Neural progenitor cell (in vitro differentiated cells): ENCODE measurements around the gene TLCD1. TPM values are rescaled to one million over a fixed set of nuclear protein-coding genes. Genes with fewer than 3 reads are reported as not detected.
A peak's percentile ranks its signal among the peaks of the same experiment; 100 is the strongest.

Source experiments
- DNase-seq: peaks from one replicate; pipeline ENCODE4 v3.0.0-alpha.2; 2016; ENCODE audit warnings: low spot score
- H2AFZ ChIP-seq: fragments of 200-600 bp; sonication (generic); replicated peaks from 2 replicates; pipeline ENCODE4 v1.6.1; 2016; ENCODE audit warnings: antibody characterized with exemption
- H3F3A ChIP-seq: fragments of 200-600 bp; sonication (generic); 2 replicates; pipeline ENCODE4 v1.6.1; 2016; ENCODE audit warnings: antibody characterized with exemption, low read depth
- H3K27ac ChIP-seq: fragments of 200-600 bp; sonication (generic); 2 replicates; pipeline ENCODE4 v1.5.1; 2016; ENCODE audit warnings: mild to moderate bottlenecking
- H3K27me3 ChIP-seq: fragments of 200-600 bp; sonication (generic); 2 replicates; pipeline ENCODE4 v1.6.1; 2016; ENCODE audit warnings: mild to moderate bottlenecking, moderate library complexity
- H3K36me3 ChIP-seq: fragments of 200-600 bp; sonication (generic); 2 replicates; pipeline ENCODE4 v1.5.1; 2016
- H3K4me1 ChIP-seq: fragments of 200-600 bp; sonication (generic); 2 replicates; pipeline ENCODE4 v1.6.1; 2016; ENCODE audit warnings: mixed run types
- H3K4me2 ChIP-seq: fragments of 200-600 bp; sonication (generic); 2 replicates; pipeline ENCODE4 v1.6.1; 2016
- H3K4me3 ChIP-seq: fragments of 200-600 bp; sonication (generic); 2 replicates; pipeline ENCODE4 v1.5.1; 2016
- H3K79me2 ChIP-seq: fragments of 200-600 bp; sonication (generic); 2 replicates; pipeline ENCODE4 v1.6.1; 2016; ENCODE audit warnings: low read depth
- H3K9ac ChIP-seq: fragments of 200-600 bp; sonication (generic); 2 replicates; pipeline ENCODE4 v1.6.1; 2016
- H3K9me3 ChIP-seq: fragments of 200-600 bp; sonication (generic); 2 replicates; pipeline ENCODE4 v1.5.1; 2016; ENCODE audit warnings: low read depth
- H4K20me1 ChIP-seq: fragments of 200-600 bp; sonication (generic); 2 replicates; pipeline ENCODE4 v1.6.1; 2016; ENCODE audit warnings: low read depth
- H3K27ac Mint-ChIP-seq: 3 replicates; pipeline ENCODE4 v1.8.0; 2021; ENCODE audit warnings: mixed read lengths
- H3K27me3 Mint-ChIP-seq: 2 replicates; pipeline ENCODE4 v1.8.0; 2022; ENCODE audit warnings: low read depth, mild to moderate bottlenecking, inconsistent platforms, moderate library complexity, mixed read lengths; ENCODE audit not compliant: insufficient read depth
- H3K36me3 Mint-ChIP-seq: 3 replicates; pipeline ENCODE4 v1.8.0; 2021; ENCODE audit warnings: mixed read lengths
- H3K4me1 Mint-ChIP-seq: 3 replicates; pipeline ENCODE4 v1.8.0; 2021; ENCODE audit warnings: mixed read lengths
- H3K4me3 Mint-ChIP-seq: 3 replicates; pipeline ENCODE4 v1.8.0; 2021; ENCODE audit warnings: mild to moderate bottlenecking, moderate library complexity, mixed read lengths
- H3K9me3 Mint-ChIP-seq: 3 replicates; pipeline ENCODE4 v1.8.0; 2020; ENCODE audit warnings: mixed read lengths
- EZH2 ChIP-seq: fragments of 200-600 bp; sonication (generic); IDR thresholded peaks from 2 replicates; pipeline ENCODE4 v1.6.1; 2017; ENCODE audit warnings: antibody characterized with exemption, mild to moderate bottlenecking, moderate library complexity
- EZH2phosphoT487 ChIP-seq: fragments of 200-600 bp; sonication (generic); IDR thresholded peaks from 2 replicates; pipeline ENCODE4 v1.6.1; 2017; ENCODE audit warnings: antibody characterized with exemption
- total RNA-seq: library from RNA; depleted of rRNA; stranded (reverse); fragments of >200 nt; gene quantifications from 2 replicates; pipeline ENCODE4 v1.2.3, GENCODE V29; 2015; ENCODE audit warnings: low replicate concordance
- TF ChIP-seq, protein P1 (sequence below): fragments of 200-600 bp; sonication (generic); IDR thresholded peaks from 2 replicates; pipeline ENCODE4 v1.5.1; 2017; ENCODE audit warnings: antibody characterized with exemption, mild to moderate bottlenecking

The TLCD1 gene
- total RNA-seq, 1 donor from 2014 or later: 13.4 TPM

DNA sequence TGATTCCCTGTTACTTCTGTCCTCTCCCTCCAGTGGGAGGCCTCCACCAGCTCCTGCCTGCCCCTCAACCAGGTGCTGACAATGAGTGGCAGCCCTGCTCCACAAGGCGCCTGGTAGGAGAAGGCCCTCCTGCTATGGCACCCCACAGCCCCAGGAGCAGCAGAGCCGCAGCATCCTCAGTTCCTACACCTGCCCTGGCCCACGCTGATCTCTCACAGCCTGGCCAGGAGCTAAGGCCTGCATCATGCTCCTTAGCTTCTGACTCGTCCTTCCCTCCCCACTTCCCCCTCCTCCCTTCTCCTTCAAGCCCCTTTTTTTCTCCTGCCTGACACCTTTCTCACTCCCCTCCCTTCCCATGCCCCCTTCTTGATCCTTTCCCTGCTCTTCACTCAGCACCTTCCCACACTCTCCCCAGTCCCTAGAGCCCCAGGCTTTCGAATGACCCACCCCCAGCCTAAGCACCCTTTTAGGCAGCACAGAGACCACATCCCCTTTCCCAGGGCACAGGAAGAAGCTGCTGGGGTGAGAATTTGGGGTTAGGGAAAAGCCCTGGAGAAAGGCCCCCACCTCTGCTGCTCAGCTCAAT is 20.9 kb downstream of the TLCD1 start:
- DNase-seq: no peak
- Histone ChIP-seq H3K4me2 (no peak overlapping the region), H3K4me3 (no peak overlapping the region), H4K20me1 (peaks cover 40% of the 10 kb centered on the region), H3K79me2 (peaks cover 18% of the 10 kb centered on the region), H3K9me3 (no peaks in the 10 kb centered on the region), H3F3A (peaks cover 37% of the 10 kb centered on the region), H3K36me3 (no peaks in the 10 kb centered on the region), H2AFZ (no peak overlapping the region), H3K27me3 (no peaks in the 10 kb centered on the region), H3K27ac (peak overlapping the region; percentile 63), H3K4me1 (peaks cover 20% of the 10 kb centered on the region), H3K9ac (peak overlapping the region; percentile 37)
- H3K9me3 Mint-ChIP-seq: no peaks in the 10 kb centered on the region
- peaks cover 13% of the 10 kb centered on the region for H3K27me3 Mint-ChIP-seq
- H3K27ac Mint-ChIP-seq: peak overlapping the region; percentile 78
- peaks cover 16% of the 10 kb centered on the region for H3K36me3 Mint-ChIP-seq
- H3K4me3 Mint-ChIP-seq: no peak overlapping the region
- TF ChIP-seq EZH2phosphoT487 (no peak), EZH2 (no peak)
- TF ChIP-seq, protein P1, sequence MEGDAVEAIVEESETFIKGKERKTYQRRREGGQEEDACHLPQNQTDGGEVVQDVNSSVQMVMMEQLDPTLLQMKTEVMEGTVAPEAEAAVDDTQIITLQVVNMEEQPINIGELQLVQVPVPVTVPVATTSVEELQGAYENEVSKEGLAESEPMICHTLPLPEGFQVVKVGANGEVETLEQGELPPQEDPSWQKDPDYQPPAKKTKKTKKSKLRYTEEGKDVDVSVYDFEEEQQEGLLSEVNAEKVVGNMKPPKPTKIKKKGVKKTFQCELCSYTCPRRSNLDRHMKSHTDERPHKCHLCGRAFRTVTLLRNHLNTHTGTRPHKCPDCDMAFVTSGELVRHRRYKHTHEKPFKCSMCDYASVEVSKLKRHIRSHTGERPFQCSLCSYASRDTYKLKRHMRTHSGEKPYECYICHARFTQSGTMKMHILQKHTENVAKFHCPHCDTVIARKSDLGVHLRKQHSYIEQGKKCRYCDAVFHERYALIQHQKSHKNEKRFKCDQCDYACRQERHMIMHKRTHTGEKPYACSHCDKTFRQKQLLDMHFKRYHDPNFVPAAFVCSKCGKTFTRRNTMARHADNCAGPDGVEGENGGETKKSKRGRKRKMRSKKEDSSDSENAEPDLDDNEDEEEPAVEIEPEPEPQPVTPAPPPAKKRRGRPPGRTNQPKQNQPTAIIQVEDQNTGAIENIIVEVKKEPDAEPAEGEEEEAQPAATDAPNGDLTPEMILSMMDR: no peak
- H3K4me1 Mint-ChIP-seq: peaks cover 34% of the 10 kb centered on the region

DNA sequence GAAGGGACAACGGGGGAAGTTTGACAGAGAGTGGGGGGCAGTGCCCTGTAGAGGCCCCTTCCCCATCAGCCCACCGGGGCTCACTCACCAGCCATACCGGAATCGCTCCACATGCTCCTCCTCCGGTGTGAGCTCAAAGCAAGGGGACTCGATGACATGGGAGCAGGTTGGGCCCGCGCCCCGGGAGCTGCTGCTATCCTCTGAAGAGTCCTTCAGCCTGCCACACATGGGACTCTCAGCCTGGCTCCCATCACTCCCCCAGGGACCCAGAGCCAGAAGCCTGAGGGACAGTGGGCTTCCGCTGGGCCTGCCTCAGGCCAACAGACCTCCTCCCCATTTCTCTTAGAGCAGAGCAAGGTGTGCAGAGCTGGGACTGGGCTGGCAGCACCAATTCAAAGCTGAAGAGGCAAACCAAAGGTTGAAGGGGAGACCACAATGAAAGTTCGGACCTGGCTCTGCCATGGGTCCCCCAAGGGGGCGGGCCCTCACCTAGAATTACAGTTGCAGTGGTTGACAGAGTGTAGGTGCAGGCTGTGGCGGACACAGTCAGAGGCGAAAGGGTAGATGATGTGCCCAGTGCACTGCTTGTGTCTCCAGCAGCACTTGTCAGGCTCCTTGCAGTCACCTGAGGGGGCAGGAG is 21.7 kb downstream of the TLCD1 start:
- H3K27ac ChIP-seq: no peak overlapping the region
- no peak overlapping the region for H3K4me3 ChIP-seq
- H2AFZ ChIP-seq: no peak overlapping the region
- H3K4me2 ChIP-seq: no peak overlapping the region
- no peaks in the 10 kb centered on the region for H3K36me3 ChIP-seq
- H3K9me3 Mint-ChIP-seq: no peaks in the 10 kb centered on the region
- no peaks in the 10 kb centered on the region for H3K9me3 ChIP-seq
- no peak overlapping the region for H3K4me3 Mint-ChIP-seq
- H3K27me3 ChIP-seq: no peaks in the 10 kb centered on the region
- H3K36me3 Mint-ChIP-seq: peaks cover 20% of the 10 kb centered on the region
- no peak overlapping the region for H3K9ac ChIP-seq
- H3K27me3 Mint-ChIP-seq: peaks cover 10% of the 10 kb centered on the region
- peaks cover 20% of the 10 kb centered on the region for H3K4me1 ChIP-seq
- peak overlapping the region; percentile 74 for H3K27ac Mint-ChIP-seq
- H3F3A ChIP-seq: peaks cover 30% of the 10 kb centered on the region
- peaks cover 40% of the 10 kb centered on the region for H4K20me1 ChIP-seq
- H3K79me2 ChIP-seq: peaks cover 10% of the 10 kb centered on the region
- H3K4me1 Mint-ChIP-seq: peaks cover 32% of the 10 kb centered on the region
- TF ChIP-seq EZH2 (no peak), EZH2phosphoT487 (no peak)
- TF ChIP-seq, protein P1: no peak
- no peak for DNase-seq

DNA sequence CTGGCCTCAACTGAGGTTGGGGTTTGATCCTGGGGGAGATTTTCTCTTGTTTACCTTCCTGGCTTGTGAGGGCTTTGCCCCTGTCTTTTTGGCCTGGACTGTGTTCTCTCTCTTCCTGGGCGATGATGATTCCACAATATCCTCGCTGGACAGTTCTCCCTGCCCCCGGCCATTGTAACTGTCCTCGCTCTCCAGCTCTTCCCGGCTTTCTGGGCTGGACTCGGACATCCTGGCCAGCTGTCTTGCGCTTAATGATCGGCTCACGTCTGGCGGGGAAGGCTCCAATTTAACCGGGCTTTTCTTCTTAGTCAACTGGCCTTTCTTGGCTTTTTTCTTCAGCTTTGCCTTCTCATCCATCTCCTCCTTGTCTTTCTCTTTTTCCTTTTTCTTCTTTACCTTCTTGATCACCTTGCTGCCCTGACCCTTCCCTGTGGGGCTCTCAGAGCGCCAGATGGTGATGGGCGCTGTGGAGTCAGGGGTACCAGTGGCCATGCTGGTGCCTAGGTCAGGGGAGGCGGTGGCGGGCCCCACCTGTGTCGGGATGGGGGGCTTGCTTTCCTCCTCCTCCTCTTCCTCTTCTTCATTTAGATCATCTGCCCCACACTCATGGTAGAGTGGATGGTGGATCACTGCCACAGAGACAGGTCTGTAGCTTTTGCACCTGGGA is 22.3 kb downstream of the TLCD1 start:
- Histone ChIP-seq H3K9ac (peak overlapping the region; percentile 60), H3K27me3 (no peaks in the 10 kb centered on the region), H3K4me1 (peaks cover 20% of the 10 kb centered on the region), H3K36me3 (no peaks in the 10 kb centered on the region), H3K4me3 (no peak overlapping the region), H2AFZ (no peak overlapping the region), H3K27ac (peak overlapping the region; percentile 78), H3K9me3 (no peaks in the 10 kb centered on the region), H3F3A (peaks cover 30% of the 10 kb centered on the region), H4K20me1 (peaks cover 40% of the 10 kb centered on the region), H3K79me2 (peaks cover 4% of the 10 kb centered on the region), H3K4me2 (no peak overlapping the region)
- peak overlapping the region; percentile 67 for H3K4me3 Mint-ChIP-seq
- H3K36me3 Mint-ChIP-seq: peaks cover 21% of the 10 kb centered on the region
- peak overlapping the region; percentile 81 for H3K27ac Mint-ChIP-seq
- TF ChIP-seq, protein P1: no peak
- TF ChIP-seq EZH2phosphoT487 (no peak), EZH2 (no peak)
- peaks cover 8% of the 10 kb centered on the region for H3K27me3 Mint-ChIP-seq
- no peak for DNase-seq
- no peaks in the 10 kb centered on the region for H3K9me3 Mint-ChIP-seq
- peaks cover 32% of the 10 kb centered on the region for H3K4me1 Mint-ChIP-seq
